CD4-positive, alpha-beta T cell treated with Interleukin-6 at 100 ng/mL for 8 hours (primary cell): Measurements from ENCODE around the gene RASGRP1.

Source experiments
- DNase-seq: peaks from one replicate; pipeline ENCODE4 v3.0.0-alpha.2; 2020; ENCODE audit warnings: mixed read lengths, low spot score

RASGRP1 gene

DNA sequence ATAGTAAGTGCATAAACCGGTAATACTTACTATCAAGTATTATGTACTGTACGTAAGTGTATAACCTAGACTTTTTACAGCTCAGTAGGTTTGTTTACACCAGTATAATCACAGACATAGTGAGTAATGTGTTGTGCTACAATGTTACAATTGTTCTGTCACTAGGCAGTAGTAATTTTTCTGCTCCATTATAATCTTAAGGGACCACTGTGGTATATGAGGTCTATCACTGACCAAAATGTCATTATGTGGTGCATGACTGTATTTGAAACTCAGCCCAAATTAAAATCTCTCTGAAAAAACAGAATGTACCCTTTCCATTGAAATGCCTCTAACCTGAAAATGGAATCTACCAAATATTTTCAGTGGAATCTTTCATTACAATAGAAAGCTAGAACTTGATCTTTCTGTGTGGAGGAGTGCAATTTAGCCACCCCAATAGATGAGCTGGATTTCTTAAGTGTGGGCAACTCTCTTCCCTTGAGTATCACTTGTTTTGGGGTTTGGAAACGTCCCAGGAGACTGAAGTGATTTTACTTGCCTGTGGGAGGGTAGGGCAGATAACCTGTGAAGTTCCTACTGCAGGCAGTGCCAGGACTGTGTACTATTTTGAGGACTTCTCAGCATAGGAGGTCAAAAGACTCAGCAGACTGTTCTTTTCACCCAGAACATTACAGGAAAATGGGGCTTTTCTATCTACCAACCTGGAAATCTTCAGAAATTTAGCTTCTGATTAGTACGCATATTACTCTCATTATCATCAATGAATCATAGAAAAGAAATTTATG is 59.7 kb downstream of the RASGRP1 start:
- DNase-seq = no peak

DNA sequence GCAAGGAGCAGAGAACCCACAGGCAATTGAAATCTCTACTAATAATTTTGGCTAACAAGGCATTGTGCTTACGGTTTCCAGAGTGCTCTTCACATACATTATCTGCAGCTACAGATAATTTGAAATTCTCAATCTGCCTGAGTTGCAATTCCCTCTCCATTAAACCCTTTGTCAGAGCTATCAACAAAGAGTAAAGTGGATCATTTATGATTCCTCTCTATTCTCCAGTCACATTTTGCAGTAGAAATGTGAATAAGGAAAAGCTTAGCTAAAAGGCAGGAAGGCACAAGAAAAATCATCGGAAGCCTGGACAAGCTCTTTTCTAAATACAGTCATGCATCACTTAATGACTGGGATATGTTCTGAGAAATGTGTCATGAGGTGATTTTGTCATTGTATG is 61.1 kb downstream of the RASGRP1 start:
- DNase-seq = no peak

DNA sequence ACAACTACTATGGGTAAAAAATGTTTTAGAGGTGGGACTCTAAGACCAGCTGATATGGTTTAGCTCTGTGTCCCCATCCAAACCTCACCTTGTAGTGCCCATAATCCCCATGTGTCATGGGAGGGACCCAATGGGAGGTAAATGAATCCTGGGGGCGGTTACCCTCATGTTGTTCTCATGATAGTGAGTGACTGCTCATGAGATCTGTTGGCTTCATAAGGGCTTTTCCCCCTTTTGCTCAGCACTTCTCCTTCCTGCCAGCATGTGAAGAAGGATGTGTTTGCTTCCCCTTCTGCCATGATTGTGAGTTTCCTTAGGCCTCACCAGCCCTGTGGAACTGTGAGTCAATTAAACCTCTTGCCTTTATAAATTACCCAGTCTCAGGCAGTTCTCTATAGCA is 65.0 kb downstream of the RASGRP1 start:
- no peak for DNase-seq

DNA sequence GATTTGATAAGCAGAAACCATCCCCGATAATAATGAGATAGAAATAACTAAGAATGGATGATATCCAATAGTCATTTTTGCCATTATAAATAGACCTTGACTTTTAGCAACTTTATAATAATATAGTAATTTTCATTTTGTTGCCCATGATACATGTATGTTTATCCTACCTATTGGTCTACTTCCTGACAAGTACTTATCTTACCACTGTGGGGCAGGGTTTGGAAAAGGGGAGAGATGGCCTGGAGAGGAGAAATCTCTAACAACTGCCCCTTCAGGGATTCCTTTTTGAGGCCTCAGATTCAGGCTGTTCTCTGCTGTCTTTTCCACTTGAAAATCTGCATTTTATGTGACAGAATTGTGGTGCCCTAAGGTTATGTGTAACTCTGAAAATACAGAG is 68.5 kb downstream of the RASGRP1 start:
- no peak for DNase-seq

DNA sequence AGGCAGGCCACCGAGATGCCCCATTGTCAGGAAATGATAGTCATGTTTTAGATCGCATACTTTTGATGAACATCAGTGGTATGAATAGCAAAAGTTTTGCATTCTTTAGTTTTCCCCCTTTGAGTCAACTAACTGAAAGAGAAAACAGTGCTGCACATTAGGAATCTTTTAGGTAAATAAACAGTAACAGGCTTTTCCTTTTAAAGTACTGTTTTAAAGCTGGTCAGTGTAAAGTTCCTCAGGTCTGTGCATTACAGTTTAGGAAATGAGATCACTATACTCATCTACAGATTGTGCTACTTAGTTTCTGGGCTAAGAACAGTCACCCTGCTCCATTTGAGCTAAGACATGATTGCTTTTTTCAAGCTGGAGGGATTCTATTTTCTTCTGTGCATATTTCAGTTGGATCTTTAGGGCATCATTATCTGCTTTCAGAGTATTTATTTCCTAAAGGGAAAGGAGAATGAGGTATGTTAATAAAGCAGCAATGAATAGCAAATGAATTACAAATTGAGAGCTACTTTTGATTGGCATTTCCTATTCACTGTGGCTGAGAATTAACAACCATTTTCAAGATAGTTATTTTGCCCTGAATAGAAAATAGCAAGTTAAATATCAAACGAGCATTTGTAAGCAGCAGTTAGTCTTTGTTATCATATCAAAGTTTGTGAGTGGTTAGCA is 74.2 kb downstream of the RASGRP1 start:
- no peak for DNase-seq

DNA sequence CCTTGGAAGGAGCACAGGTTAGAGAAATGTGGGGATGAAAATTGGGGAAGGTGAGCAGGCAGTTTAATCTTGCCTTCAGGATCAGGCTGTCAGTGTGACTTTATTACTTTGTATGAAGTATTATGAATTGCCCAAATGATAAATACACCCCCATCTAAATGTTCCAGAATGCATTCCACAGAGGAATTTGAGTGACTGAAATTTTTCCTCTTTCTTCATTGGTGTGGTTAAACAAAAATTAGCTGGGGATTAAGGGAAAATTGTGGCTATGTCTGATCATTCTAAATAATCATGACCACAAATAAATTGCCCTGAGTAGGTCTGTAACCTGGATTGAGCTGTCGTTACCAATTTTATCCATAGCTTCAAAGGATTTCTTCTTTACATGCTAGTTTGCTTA is 77.2 kb downstream of the RASGRP1 start:
- DNase-seq = no peak

DNA sequence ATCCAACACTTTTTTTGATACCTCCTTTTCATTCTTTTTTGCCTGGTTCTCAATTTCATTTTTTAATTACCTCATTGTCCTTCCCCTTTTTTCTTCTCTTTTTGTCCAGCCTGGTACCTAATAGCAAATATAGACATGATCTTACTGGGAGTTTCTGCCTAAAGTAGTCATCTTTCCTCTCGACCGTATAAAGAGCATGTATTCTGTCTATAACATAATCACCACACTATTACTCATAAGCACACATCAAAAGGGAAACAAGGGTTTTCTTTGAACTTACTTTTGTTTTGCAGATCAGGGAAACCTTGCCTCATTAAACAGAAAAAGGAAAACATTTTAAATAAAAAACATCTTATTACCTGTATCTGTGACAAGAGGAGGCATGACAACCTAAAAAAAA is 77.7 kb downstream of the RASGRP1 start:
- DNase-seq = peak; percentile 41

DNA sequence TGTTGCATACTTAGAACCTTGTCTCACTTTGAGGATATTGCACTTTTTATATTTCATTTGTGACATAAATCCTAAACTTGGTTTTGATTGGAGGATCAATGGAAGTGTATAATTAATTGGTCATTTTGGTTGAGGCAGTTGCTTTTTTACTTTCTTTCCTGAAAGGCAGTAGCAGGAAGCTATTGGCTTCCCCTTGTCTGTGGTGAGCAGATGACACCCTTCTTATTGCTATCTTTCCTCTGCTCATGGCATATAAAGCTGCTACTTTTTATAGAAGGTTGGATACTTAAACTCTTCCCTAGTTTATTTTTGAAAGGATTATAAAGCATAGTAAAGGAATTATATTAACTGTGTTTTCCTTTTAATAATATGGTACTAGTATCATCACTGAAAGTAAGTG is 82.0 kb downstream of the RASGRP1 start:
- DNase-seq = no peak

DNA sequence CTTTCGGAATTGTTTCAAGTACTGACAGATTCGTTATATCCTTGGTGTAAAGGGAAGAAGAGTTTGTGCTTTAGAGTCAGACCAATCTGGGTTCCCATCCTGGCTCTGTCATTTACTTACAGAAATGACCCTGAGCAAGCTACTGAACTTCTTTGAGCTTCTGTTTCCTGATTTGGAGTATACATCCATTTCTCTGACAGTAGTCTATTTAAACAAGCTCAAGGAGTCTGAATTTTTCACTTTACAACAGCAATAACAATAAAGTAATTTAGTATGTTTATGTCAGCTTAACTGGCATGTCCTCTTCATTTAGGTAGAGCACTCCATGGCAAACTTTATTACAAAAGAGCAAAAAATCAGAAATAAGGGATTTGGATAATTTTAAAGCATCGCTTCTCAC is 82.9 kb downstream of the RASGRP1 start:
- DNase-seq = no peak

DNA sequence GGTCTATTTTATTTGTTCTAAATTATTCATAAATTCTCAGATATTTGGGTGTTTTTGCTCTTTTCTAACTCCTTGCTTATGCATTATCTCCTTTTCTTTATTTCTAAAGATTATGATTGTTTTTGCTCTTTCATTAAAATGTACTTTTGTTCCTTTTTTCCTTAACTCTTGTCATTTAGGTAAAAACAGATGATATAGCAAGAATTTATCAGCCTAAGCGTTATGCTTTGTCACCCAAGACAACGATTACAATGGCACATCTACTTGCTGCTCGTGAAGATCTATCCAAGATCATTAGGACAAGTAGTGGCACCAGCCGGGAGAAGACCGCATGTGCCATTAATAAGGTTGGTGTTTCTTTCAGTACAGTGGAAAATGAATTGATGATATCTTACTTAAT is 83.5 kb downstream of the RASGRP1 start:
- DNase-seq = no peak

DNA sequence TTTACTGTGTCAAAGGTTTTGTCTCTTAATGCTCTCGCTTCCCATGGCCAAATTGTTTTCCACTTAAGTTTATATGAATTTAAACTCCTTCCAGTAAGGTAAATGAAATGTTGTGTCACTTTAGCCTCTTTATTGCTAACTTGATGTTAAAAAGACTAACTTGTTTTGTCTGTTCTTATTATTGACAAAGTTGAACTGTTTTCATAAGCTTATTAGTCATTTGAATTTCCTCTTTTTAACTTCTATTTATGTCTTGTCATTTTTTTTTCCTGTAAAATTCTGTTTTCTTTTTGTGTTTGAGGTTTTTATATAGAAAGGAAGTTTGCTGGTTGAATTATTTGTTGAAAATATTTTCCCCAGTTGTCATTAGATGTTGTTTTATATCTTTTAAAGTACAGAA is 84.9 kb downstream of the RASGRP1 start:
- no peak for DNase-seq

DNA sequence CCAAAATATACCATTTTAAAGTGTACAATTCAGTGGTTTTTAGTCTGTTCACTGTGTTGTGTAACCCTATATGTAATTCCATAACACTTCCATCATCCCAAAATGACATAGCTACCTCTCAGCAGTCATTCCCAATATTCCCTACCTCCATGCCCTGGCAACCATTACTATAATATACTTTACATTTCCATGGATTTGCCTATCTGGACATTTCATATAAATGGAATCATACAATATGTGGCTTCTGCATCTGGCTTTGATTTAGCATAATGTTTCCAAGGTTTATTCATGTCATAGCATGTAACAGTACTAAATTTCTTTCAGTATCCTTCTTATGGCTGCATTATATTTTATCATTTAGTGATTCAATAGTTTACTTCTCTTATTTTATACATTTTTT is 85.3 kb downstream of the RASGRP1 start:
- no peak for DNase-seq

DNA sequence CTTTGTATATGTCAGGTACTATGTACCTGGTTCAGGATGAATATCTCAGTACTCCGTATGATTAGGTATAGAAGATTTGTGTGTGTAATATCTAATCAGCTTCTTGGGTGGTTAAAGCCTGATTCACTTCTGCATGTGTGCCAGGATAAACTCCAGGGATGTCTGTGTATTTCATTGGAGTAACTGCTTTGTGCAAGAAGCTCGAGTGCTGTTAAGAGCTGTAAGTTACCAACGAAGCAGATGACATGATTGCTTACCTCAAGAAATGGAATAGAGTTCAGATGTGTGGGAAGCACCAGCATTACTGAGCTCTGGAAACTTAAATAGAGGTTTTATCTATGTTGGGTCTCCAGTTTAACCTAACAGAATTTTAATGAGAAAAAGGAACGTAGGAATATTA is 87.0 kb downstream of the RASGRP1 start:
- no peak for DNase-seq

DNA sequence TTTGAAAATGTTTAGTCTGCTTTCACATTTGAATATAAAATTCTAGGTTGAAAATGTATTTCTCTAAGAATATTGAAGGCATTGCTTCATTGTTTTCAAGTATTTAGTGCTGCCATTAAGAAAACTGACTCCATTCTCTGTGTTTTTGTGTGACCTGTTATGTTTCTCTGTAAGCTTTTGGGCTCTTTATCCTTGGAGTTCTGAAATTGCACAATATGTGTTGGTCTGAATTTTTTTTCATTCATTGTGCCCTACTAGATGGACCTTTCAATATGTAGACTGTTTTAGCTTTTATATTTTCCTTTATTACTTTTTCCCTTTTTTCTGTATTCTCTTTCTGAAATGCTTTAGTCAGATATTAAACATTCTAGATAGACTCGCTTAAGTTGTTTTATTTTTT is 88.5 kb downstream of the RASGRP1 start:
- no peak for DNase-seq

DNA sequence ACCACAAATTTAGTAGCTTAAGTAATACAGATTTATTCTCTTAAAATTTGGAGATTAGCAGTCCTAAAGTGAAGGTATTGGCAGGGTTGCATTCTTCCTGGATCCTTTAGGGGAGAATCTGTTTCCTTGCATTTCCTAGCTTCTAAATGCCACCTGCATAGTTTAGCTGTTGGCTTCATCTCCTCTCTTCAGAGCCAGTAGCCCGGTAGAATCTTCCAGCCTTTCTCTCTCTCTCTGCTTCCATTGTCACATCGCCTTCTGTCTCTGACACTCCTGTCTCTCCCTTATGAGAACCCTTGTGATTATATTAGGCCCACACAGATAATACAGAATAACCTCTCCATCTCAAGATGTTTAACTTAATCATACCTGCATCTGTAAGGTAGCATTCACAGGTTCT is 89.3 kb downstream of the RASGRP1 start:
- no peak for DNase-seq

DNA sequence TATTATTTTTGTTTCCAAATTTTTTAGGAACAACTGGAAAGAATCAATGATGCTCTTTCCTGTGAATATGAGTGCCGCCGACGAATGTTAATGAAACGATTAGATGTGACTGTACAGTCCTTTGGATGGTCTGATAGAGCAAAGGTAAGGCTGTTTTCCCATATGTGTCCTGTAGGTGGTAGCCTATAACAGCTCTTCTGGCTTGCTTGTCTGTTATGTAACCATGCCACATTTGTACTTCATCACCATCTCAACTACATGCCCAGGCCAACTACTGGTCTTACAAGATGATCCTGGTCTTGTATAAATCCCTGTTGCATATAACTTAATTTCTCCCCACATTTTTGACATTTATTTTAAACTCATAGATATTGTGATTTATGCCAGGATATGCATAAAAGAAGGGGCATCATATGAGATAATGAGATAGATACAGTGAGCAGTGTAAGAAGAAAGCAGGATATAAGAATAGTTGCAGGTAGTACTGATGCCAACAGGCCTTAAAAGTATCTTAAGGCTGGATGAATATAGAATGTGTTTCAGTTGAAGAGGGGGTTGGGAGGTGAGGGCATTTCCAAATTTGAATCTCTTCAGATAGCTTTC is 90.4 kb downstream of the RASGRP1 start:
- peak; percentile 76 for DNase-seq

DNA sequence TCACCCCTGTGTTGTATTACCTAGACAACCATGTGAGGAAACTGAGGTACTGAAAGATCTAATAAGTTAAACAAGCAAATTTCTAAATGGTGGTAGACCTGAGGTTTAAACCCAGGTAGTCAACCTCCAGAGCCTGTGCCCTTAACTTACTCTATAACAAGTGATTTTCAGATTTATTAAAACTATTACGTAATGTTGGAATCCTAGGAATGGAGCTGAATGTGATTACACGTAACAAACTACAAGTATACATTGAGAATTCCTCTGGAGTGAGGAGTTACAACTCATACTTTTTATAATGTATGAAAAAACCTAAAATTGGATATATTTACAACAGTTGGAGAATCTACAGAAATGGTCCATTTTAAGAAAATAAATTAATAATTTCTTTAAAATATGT is 92.6 kb downstream of the RASGRP1 start:
- no peak for DNase-seq

DNA sequence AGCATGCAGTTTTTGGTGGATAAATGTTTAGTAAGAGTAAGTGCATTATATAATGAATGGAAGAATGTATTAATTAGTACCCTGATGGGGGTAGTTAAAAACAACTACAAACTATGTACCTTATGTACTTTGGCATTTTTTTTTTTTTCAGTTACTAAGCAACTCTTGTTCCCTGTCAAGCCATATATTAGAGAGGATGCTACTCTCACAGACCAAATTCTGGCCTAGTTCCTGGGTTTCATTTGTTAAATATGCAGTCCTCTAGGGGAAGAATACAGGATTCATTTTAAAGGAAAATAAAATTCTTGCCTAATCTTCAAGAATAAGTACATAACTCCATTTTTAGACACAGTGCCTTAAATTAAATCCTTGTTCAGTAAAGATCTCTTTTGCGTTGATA is 93.8 kb downstream of the RASGRP1 start:
- no peak for DNase-seq

DNA sequence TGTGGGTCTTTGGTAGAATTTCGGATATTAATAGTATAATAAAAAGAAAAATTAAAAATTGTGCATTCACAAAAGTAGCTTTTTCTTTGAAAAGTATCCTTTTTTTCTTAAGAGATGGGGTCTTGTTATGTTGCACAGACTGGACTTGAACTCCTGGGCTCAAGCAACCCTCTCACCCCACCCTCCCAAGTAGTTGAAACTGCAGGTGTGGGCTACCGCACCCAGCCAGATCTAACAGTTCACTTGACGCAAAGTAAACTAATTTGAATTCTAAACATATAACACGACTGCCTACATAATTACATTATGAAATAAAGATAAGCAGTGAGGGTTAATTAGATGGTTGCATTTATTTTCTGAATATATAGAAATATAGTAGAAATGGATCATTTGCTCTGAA is 99.9 kb downstream of the RASGRP1 start:
- DNase-seq = no peak

DNA sequence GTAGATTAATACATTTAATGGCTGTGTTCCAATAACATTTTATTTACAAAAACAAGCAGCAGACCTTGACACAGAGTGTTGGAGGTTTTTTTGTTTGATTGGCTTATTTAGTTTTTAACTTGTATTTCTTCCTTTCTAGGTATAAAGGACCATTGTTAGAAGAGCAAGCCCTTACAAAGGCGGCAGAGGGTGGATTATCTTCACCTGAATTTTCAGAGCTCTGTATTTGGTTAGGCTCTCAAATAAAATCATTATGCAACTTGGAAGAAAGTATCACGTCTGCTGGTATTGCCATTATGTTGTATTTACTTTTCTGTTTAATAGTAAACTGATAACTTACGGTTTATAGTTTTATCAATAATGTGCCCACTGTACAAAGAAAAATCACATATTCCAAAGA is 100.7 kb downstream of the RASGRP1 start:
- no peak for DNase-seq

DNA sequence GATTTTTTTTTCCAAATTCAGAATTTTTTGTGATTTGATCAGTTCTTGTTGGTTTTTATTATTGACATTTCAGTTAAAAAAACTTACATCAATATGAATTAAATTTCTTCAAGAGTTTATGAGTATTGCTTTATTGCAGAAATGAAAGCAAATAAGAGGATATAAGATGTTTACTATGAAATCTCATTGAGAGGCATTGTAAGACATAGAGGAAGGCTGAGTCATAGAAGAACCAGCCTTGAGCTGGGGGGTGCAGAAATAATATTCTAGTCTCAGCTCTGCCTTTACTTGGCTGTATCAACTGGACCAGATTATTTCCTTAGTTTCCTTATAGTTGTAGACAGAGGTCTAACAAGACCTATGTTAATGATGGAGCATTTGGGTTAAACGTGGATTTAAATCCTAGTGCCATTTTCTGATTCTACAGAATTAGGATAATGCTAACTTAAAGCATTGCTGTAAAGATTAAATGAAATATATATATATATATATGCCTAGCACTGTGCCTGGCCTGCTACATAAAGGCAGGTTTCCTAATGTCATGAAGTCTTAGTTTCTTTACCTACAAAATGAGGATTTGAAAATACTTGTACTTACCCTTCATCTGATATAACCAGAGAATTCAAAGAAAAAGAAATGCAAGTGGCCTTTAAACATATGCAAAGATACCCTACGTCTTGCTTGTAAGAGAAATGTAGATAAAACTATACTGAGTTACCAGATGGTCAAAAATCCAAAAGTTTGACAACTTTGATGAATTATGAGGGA is 103.4 kb downstream of the RASGRP1 start:
- no peak for DNase-seq

DNA sequence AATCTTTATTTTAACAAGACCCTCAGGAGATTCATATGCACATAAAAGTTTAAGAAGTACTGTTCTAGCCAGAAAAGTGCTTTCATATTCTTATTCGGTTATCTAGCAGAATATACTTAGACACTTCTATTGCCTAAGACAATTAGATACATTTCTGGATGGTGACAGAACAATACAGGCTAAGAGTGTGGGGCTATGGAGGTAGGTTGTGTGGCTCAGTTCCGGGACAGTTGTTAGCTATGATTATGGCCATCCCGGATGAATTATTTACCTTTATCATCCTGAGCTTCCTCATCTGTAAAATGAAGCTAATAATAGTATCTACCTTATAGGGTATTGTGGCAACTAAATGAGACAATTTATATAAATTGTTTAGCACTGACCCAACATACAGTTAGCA is 104.1 kb downstream of the RASGRP1 start:
- no peak for DNase-seq

DNA sequence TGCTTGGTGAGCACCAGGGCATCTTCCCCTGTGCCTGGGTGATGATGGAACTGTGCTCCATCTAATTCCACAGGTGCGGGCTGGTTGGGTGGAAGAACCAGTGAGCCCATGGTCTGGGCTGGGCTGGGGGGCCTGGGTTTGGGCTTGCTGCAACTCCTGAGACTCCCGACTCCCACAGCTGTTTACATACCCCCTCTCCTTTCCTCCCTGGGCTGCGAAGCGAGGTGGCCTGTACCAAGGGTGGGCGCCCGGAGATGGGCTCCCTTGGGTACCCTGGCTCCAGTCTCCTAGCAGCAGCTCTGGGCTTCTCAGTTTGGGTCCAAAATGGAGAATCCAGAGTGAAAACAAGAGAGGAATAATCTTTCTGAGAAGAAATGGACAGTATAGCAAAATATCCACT is 105.1 kb downstream of the RASGRP1 start:
- no peak for DNase-seq
